Thyroid gland (tissue), 4 donors: ENCODE measurements around the gene NR1I2.

Experiments
- POLR2A ChIP-seq, 2 donors: fragments of 450-650 bp; IDR thresholded peaks; one replicate each; pipeline ENCODE4 v1.6.1; 2017; ENCODE audit warnings: antibody characterized with exemption in 2 of 2, mild to moderate bottlenecking in 2 of 2, moderate library complexity in 1 of 2
- TF ChIP-seq, protein P1 (sequence below), 6 experiments: fragments of 200-600 bp in 3 of 6; fragments of 450-650 bp in 3 of 6; sonication (generic) in 3 of 6; IDR thresholded peaks; one replicate each; pipeline ENCODE4 v1.5.1; 2016 to 2019; ENCODE audit warnings: antibody characterized with exemption in 6 of 6, mild to moderate bottlenecking in 2 of 6, inconsistent platforms in 1 of 6, moderate library complexity in 1 of 6

DNA sequence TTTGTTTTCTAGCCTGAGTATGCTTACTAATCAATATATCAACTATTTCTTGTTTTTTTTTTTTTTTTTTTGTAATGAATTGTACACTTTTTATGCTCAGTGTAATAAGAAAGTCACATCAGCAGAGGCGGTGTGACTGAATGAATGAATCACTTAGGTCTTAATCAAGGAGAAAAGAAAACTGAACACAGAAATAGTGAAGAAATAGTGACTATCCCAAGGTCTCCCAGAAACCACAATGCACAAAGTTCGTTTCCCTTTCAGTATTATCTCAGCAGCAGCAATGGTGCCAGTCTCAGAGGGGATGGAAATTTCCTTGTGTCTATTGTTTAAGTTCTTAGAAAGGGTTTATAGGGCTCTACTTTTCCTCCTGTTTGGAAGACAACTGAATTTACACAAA lies 80.7 kb downstream of the NR1I2 start:
- TF ChIP-seq, protein P1, sequence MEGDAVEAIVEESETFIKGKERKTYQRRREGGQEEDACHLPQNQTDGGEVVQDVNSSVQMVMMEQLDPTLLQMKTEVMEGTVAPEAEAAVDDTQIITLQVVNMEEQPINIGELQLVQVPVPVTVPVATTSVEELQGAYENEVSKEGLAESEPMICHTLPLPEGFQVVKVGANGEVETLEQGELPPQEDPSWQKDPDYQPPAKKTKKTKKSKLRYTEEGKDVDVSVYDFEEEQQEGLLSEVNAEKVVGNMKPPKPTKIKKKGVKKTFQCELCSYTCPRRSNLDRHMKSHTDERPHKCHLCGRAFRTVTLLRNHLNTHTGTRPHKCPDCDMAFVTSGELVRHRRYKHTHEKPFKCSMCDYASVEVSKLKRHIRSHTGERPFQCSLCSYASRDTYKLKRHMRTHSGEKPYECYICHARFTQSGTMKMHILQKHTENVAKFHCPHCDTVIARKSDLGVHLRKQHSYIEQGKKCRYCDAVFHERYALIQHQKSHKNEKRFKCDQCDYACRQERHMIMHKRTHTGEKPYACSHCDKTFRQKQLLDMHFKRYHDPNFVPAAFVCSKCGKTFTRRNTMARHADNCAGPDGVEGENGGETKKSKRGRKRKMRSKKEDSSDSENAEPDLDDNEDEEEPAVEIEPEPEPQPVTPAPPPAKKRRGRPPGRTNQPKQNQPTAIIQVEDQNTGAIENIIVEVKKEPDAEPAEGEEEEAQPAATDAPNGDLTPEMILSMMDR (IDR thresholded peaks at IDR 0.05) = no peak
- TF ChIP-seq POLR2A (IDR thresholded peaks at IDR 0.05) = no peak
